Panc1 (cell line): ENCODE measurements around the gene FOXD2. TPM values are rescaled to one million over a fixed set of nuclear protein-coding genes. Genes with fewer than 3 reads are reported as not detected.

Experiments used
- ATAC-seq: fragments of 200-7000 bp; cut with Tn5 transposase; 2 replicates; pipeline ENCODE4 v1.9.1; 2020; ENCODE audit warnings: mild to moderate bottlenecking, moderate library complexity
- BruUV-seq: library from RNA; stranded (reverse); fragments of 400-500 nt; replicated peaks from 2 replicates; lab custom pipeline; 2021; lab: Mats Ljungman, UMichigan
- CTCF ChIA-PET: fragments of 300-600 bp; sonication (Branson Sonifier 250); formaldehyde crosslinking; loops from one replicate; lab custom pipeline; 2022; ENCODE audit warnings: antibody characterized with exemption; lab: Charles Lee
- POLR2A ChIA-PET: fragments of 300-600 bp; sonication (Branson Sonifier 250); formaldehyde crosslinking; loops from one replicate; lab custom pipeline; 2022; ENCODE audit warnings: antibody characterized with exemption; lab: Charles Lee
- DNase-seq: peaks from one replicate; pipeline ENCODE4 v3.0.0-alpha.2; 2010; ENCODE audit warnings: low read depth, low spot score
- H3K27ac ChIP-seq: 2 replicates; pipeline ENCODE4 v1.5.1; 2011; ENCODE audit warnings: mild to moderate bottlenecking, low read length, inconsistent platforms
- H3K27me3 ChIP-seq: fragments of 200-500 bp; sonication (Bioruptor generic); 2 replicates; pipeline ENCODE4 v1.6.0; 2014; ENCODE audit warnings: low read length, inconsistent platforms; ENCODE audit not compliant: control insufficient read depth, insufficient read depth
- H3K36me3 ChIP-seq: fragments of 200-500 bp; sonication (Bioruptor generic); 2 replicates; pipeline ENCODE4 v1.5.1; 2014; ENCODE audit warnings: inconsistent platforms, mild to moderate bottlenecking, low read length, moderate library complexity; ENCODE audit not compliant: control insufficient read depth, insufficient read depth
- H3K4me1 ChIP-seq: 2 replicates; pipeline ENCODE4 v1.5.1; 2011; ENCODE audit warnings: inconsistent platforms, mild to moderate bottlenecking, low read length, moderate library complexity; ENCODE audit not compliant: control insufficient read depth, insufficient read depth
- H3K4me3 ChIP-seq, 2 experiments: 2 replicates each; pipeline ENCODE4 v1.5.1; 2011 to 2012; ENCODE audit warnings: low read depth in 2 of 2, low read length in 2 of 2, mild to moderate bottlenecking in 2 of 2, inconsistent platforms in 1 of 2, moderate library complexity in 1 of 2
- H3K9me3 ChIP-seq: fragments of 200-500 bp; sonication (Bioruptor generic); 2 replicates; pipeline ENCODE4 v1.5.1; 2014; ENCODE audit warnings: low read depth, mild to moderate bottlenecking, inconsistent platforms, low read length, moderate library complexity; ENCODE audit not compliant: control insufficient read depth, insufficient read depth
- POLR2AphosphoS5 ChIP-seq: IDR thresholded peaks from 2 replicates; pipeline ENCODE4 v1.6.1; 2012; ENCODE audit warnings: mild to moderate bottlenecking, low read depth, low read length, moderate library complexity
- SIN3A ChIP-seq: IDR thresholded peaks from 2 replicates; pipeline ENCODE4 v1.6.1; 2012; ENCODE audit warnings: low read depth, mild to moderate bottlenecking, low read length, moderate library complexity, borderline replicate concordance; ENCODE audit not compliant: insufficient read depth
- TCF7L2 ChIP-seq: IDR thresholded peaks from 2 replicates; pipeline ENCODE4 v1.6.1; 2011; ENCODE audit warnings: mild to moderate bottlenecking, low read depth, low read length, inconsistent platforms
- in situ Hi-C: cut with HindIII; loops from 2 replicates; pipeline ENCODE4 v1.10.0; 2016; ENCODE audit warnings: low sequenced_read_pairs, low pct_unique_long_range_greater_than_20kb
- intact Hi-C: fragments of 100-400 bp; cut with micrococcal nuclease; formaldehyde crosslinking; loops from one replicate; pipeline ENCODE4 v1.10.0; 2022; ENCODE audit not compliant: unreplicated experiment
- total RNA-seq: library from RNA; stranded (reverse); gene quantifications from one replicate; pipeline ENCODE4 v1.2.1, GENCODE V29; 2021; ENCODE audit not compliant: unreplicated experiment
- TF ChIP-seq, protein P1 (sequence below): fragments of 450-650 bp; IDR thresholded peaks from 2 replicates; pipeline ENCODE4 v1.5.1; 2017; ENCODE audit warnings: mild to moderate bottlenecking
- TF ChIP-seq, protein P2 (sequence below), 2 experiments: IDR thresholded peaks; 2 replicates each; pipeline ENCODE4 v1.6.1; 2011 to 2012; ENCODE audit warnings: low read depth in 2 of 2, control low read depth in 1 of 2, low read length in 1 of 2, mild to moderate bottlenecking in 1 of 2, moderate library complexity in 1 of 2; ENCODE audit not compliant: insufficient read depth in 1 of 2

The FOXD2 gene
- total RNA-seq, 1 experiment from 2014 or later = 2.2 TPM

DNA sequence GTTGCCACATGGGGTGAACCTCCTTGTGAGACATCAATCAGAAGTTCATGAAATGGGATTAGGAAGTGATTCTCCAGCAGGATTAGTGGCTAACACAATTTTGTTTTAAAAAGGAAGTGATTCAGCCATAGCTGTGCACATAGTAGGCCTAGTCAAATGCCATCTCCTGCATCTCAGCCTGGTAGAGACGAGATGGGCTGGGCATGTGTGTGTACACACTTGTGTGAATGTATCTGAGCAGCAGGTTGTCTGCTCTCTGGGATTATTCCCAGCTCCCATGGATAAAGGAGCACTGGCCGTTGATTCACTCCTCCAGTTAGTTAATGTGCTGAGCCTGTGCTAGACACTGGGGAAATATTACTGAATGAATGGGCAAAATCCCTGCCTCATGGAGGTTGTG is 19.7 kb upstream of the FOXD2 start:
- no peak overlapping the region for H3K27ac ChIP-seq
- no peaks in the 10 kb centered on the region for H3K9me3 ChIP-seq
- DNase-seq = no peak
- H3K27me3 ChIP-seq = no peaks in the 10 kb centered on the region
- ChIA-PET POLR2A (no interaction called here), CTCF (interaction anchor here (1.2 kb wide), 1 partner anchor 20 kb away, joined by 4 read pairs; the partner anchor contains the start of gene FOXD2)
- in situ Hi-C loops = no loop called here
- intact Hi-C loops = no loop called here
- ATAC-seq = no peak
- TF ChIP-seq, protein P1, sequence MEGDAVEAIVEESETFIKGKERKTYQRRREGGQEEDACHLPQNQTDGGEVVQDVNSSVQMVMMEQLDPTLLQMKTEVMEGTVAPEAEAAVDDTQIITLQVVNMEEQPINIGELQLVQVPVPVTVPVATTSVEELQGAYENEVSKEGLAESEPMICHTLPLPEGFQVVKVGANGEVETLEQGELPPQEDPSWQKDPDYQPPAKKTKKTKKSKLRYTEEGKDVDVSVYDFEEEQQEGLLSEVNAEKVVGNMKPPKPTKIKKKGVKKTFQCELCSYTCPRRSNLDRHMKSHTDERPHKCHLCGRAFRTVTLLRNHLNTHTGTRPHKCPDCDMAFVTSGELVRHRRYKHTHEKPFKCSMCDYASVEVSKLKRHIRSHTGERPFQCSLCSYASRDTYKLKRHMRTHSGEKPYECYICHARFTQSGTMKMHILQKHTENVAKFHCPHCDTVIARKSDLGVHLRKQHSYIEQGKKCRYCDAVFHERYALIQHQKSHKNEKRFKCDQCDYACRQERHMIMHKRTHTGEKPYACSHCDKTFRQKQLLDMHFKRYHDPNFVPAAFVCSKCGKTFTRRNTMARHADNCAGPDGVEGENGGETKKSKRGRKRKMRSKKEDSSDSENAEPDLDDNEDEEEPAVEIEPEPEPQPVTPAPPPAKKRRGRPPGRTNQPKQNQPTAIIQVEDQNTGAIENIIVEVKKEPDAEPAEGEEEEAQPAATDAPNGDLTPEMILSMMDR = no peak
- no peak for TF ChIP-seq SIN3A
- TF ChIP-seq POLR2AphosphoS5 = no peak
- TF ChIP-seq, protein P2, sequence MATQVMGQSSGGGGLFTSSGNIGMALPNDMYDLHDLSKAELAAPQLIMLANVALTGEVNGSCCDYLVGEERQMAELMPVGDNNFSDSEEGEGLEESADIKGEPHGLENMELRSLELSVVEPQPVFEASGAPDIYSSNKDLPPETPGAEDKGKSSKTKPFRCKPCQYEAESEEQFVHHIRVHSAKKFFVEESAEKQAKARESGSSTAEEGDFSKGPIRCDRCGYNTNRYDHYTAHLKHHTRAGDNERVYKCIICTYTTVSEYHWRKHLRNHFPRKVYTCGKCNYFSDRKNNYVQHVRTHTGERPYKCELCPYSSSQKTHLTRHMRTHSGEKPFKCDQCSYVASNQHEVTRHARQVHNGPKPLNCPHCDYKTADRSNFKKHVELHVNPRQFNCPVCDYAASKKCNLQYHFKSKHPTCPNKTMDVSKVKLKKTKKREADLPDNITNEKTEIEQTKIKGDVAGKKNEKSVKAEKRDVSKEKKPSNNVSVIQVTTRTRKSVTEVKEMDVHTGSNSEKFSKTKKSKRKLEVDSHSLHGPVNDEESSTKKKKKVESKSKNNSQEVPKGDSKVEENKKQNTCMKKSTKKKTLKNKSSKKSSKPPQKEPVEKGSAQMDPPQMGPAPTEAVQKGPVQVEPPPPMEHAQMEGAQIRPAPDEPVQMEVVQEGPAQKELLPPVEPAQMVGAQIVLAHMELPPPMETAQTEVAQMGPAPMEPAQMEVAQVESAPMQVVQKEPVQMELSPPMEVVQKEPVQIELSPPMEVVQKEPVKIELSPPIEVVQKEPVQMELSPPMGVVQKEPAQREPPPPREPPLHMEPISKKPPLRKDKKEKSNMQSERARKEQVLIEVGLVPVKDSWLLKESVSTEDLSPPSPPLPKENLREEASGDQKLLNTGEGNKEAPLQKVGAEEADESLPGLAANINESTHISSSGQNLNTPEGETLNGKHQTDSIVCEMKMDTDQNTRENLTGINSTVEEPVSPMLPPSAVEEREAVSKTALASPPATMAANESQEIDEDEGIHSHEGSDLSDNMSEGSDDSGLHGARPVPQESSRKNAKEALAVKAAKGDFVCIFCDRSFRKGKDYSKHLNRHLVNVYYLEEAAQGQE (IDR thresholded peaks at IDR 0.05; ENCODE audit: insufficient read depth in 1 of 2, low read depth in 2 of 2, low read length in 1 of 2) = no peak
- TF ChIP-seq TCF7L2 = no peak
- H3K36me3 ChIP-seq = no peaks in the 10 kb centered on the region
- no peaks in the 10 kb centered on the region for H3K4me1 ChIP-seq
- no TSS peak for BruUV-seq
- H3K4me3 ChIP-seq = no peak overlapping the region

DNA sequence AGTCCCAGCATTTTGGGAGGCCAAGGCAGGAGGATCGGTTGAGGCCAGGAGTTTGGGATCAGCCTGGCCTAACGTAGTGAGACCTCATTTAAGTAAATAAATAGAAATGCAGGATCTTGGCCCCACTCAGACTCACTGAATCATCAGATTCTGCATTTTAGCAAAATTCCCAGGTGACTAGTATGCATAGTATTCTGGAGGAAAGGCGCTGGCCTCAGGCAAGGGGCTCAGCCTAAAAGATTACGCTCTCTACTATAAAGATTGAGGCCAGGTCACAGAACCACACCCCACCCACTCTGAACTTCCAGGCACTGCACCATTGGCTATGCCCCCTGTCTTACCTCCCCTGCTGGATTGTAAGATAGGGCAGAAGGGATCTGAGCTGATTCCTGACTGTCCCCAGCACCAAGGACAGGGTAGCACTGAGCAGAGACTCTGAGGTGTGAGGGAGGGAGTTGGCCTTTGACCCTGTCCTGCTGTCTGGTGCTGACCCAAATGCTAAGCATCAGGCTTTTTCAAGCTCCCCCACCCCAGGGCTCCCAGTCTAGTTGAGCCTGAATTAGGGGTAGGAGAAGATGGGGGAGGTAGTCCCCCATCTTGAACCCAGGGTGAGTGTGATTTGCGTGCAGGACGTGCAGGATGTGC is 19.0 kb upstream of the FOXD2 start:
- in situ Hi-C loops = no loop called here
- DNase-seq = no peak
- intact Hi-C loops = no loop called here
- no peak overlapping the region for H3K4me3 ChIP-seq
- H3K27ac ChIP-seq = no peak overlapping the region
- no peaks in the 10 kb centered on the region for H3K4me1 ChIP-seq
- no peak for TF ChIP-seq POLR2AphosphoS5
- TF ChIP-seq SIN3A = no peak
- TF ChIP-seq TCF7L2 = no peak
- TF ChIP-seq, protein P2 (IDR thresholded peaks at IDR 0.05; ENCODE audit: insufficient read depth in 1 of 2, low read depth in 2 of 2, low read length in 1 of 2) = peak; percentile 37 to 38; a peak in 1 of 4 replicates
- H3K36me3 ChIP-seq = no peaks in the 10 kb centered on the region
- CTCF ChIA-PET = interaction anchor here (0.6 kb wide), 1 partner anchor 25 kb away, joined by 5 read pairs; no protein-coding TSS in a partner anchor
- ATAC-seq = no peak
- no peaks in the 10 kb centered on the region for H3K27me3 ChIP-seq
- no TSS peak for BruUV-seq
- POLR2A ChIA-PET = no interaction called here
- H3K9me3 ChIP-seq = no peaks in the 10 kb centered on the region
